ENCODE measurements around the gene ARFGEF2. TPM values are rescaled to one million over a fixed set of nuclear protein-coding genes. Genes with fewer than 3 reads are reported as not detected.

Gene ARFGEF2
- total RNA-seq, 4 donors from 2014 or later, result 33.6 to 45.2 (median 39.3) TPM

- Histone ChIP-seq H3K27me3 (no peaks in the 10 kb centered on the region), H3K27ac (replicated peaks in 1 of 4) (peak within 1 kb of the TSS; percentile 92 to 100 (median 96)), H3K4me3 (peak within 1 kb of the TSS; percentile 88 to 100 (median 92)), H3K9me3 (no peaks in the 10 kb centered on the region), H3K36me3 (peaks cover 0 to 4% (median 0%) of the 10 kb centered on the region in 4 donors), H3K4me1 (peaks cover 16 to 37% (median 24%) of the 10 kb centered on the region in 4 donors)
- peak; percentile 57 for TF ChIP-seq POLR2A (IDR thresholded peaks at IDR 0.05; ENCODE audit: low read depth)
- peak in 2 of 3 experiments; percentile 23 to 25 for TF ChIP-seq CTCF (IDR thresholded peaks at IDR 0.05)
- peak; percentile 89 to 96 for TF ChIP-seq POLR2AphosphoS5 (IDR thresholded peaks at IDR 0.05)
- TF ChIP-seq EP300 (IDR thresholded peaks at IDR 0.05), result no peak
- DNase-seq (ENCODE audit: extremely low spot score), result peak; percentile 98
- 0% methylated on average over 49 of the region's 80 CpGs for WGBS
- intact Hi-C loops (cut with DNase I), result loop anchor here (2.0 kb wide), 1 partner anchor 17 kb away; no protein-coding TSS in a partner anchor
These were observed 124.8 kb downstream of the ARFGEF2 start, which contains the start of gene CSE1L for GRCh38 chr20:49046087-49046900. Gene CSE1L (plus strand): TSS chr20:49046312. CDS start chr20:49058464, 12,152 bp downstream.

GRCh38 chr20:49052334-49052733 is 130.8 kb downstream of the ARFGEF2 start:
- Histone ChIP-seq H3K9me3 (no peaks in the 10 kb centered on the region), H3K27ac (replicated peaks in 1 of 4) (no peak overlapping the region), H3K27me3 (no peaks in the 10 kb centered on the region), H3K36me3 (peaks cover 0 to 17% (median 0%) of the 10 kb centered on the region in 4 donors), H3K4me3 (no peak overlapping the region), H3K4me1 (peaks cover 14 to 57% (median 28%) of the 10 kb centered on the region in 4 donors)
- DNase-seq (ENCODE audit: extremely low spot score), result no peak
- TF ChIP-seq EP300 (IDR thresholded peaks at IDR 0.05) (no peak), CTCF (IDR thresholded peaks at IDR 0.05) (no peak), POLR2AphosphoS5 (IDR thresholded peaks at IDR 0.05) (no peak), POLR2A (IDR thresholded peaks at IDR 0.05; ENCODE audit: low read depth) (no peak)
- intact Hi-C loops (cut with DNase I), result no loop called here
- 92% methylated on average over 1 of the region's 1 CpG for WGBS

GRCh38 chr20:49054056-49054643 is 132.6 kb downstream of the ARFGEF2 start:
- H3K4me1 ChIP-seq, result peaks cover 8 to 44% (median 14%) of the 10 kb centered on the region in 4 donors
- no peak for TF ChIP-seq EP300 (IDR thresholded peaks at IDR 0.05)
- intact Hi-C loops (cut with DNase I), result no loop called here
- no peak for DNase-seq (ENCODE audit: extremely low spot score)
- H3K9me3 ChIP-seq, result no peaks in the 10 kb centered on the region
- H3K4me3 ChIP-seq, result no peak overlapping the region
- H3K27me3 ChIP-seq, result no peaks in the 10 kb centered on the region
- peaks cover 5 to 25% (median 7%) of the 10 kb centered on the region in 4 donors for H3K36me3 ChIP-seq
- no peak overlapping the region for H3K27ac ChIP-seq (replicated peaks in 1 of 4)
- 85% methylated on average over 4 of the region's 4 CpGs for WGBS

GRCh38 chr20:49063279-49063678 is 141.8 kb downstream of the ARFGEF2 start:
- H3K4me1 ChIP-seq, result no peaks in the 10 kb centered on the region
- TF ChIP-seq POLR2A (IDR thresholded peaks at IDR 0.05; ENCODE audit: low read depth) (no peak), POLR2AphosphoS5 (IDR thresholded peaks at IDR 0.05) (no peak), EP300 (IDR thresholded peaks at IDR 0.05) (no peak), CTCF (IDR thresholded peaks at IDR 0.05) (no peak)
- intact Hi-C loops (cut with DNase I), result no loop called here
- no peak overlapping the region for H3K4me3 ChIP-seq
- no peaks in the 10 kb centered on the region for H3K9me3 ChIP-seq
- H3K27ac ChIP-seq (replicated peaks in 1 of 4), result no peak overlapping the region
- WGBS, result 88% methylated on average over 3 of the region's 3 CpGs
- H3K36me3 ChIP-seq, result peaks cover 35 to 85% (median 68%) of the 10 kb centered on the region in 4 donors
- no peak for DNase-seq (ENCODE audit: extremely low spot score)
- H3K27me3 ChIP-seq, result no peaks in the 10 kb centered on the region

GRCh38 chr20:49074521-49074920 is 153.0 kb downstream of the ARFGEF2 start:
- no peak overlapping the region for H3K4me3 ChIP-seq
- TF ChIP-seq EP300 (IDR thresholded peaks at IDR 0.05) (no peak), POLR2A (IDR thresholded peaks at IDR 0.05; ENCODE audit: low read depth) (no peak)
- peaks cover 49 to 98% (median 88%) of the 10 kb centered on the region in 4 donors for H3K36me3 ChIP-seq
- no peaks in the 10 kb centered on the region for H3K27me3 ChIP-seq
- H3K4me1 ChIP-seq, result no peaks in the 10 kb centered on the region
- no peaks in the 10 kb centered on the region for H3K9me3 ChIP-seq
- intact Hi-C loops (cut with DNase I), result no loop called here
- 87% methylated on average over 2 of the region's 2 CpGs for WGBS
- no peak overlapping the region for H3K27ac ChIP-seq (replicated peaks in 1 of 4)
- DNase-seq (ENCODE audit: extremely low spot score), result no peak

Measured in esophagus muscularis mucosa (tissue), 4 donors.